Kidney (tissue), 14 donors: Measurements from ENCODE around the gene GLIS2. TPM values are rescaled to one million over a fixed set of nuclear protein-coding genes. Genes with fewer than 3 reads are reported as not detected.

Experiments
- DNase-seq, 5 donors: peaks; one replicate each; pipeline ENCODE4 v3.0.0-alpha.2; 2013 to 2020
- FAIRE-seq: peaks from 2 replicates; lab custom pipeline; 2012; peaks lifted over from hg19 to GRCh38; lab: Jason Lieb, UNC
- H3K27ac ChIP-seq, 2 donors: one replicate each; pipeline ENCODE4 v1.7.0; 2013; ENCODE audit warnings: low read depth in 2 of 2, low read length in 2 of 2, inconsistent platforms in 1 of 2
- H3K27me3 ChIP-seq: one replicate; pipeline ENCODE4 v1.7.1; 2013; ENCODE audit warnings: low read length, inconsistent platforms; ENCODE audit not compliant: control insufficient read depth, insufficient read depth
- H3K36me3 ChIP-seq, 3 donors: one replicate each; pipeline versions ENCODE4 v1.7.0 to v1.7.1; 2013; ENCODE audit warnings: low read length in 3 of 3, control low read depth in 1 of 3, inconsistent platforms in 1 of 3; ENCODE audit not compliant: insufficient read depth in 3 of 3, control insufficient read depth in 2 of 3
- H3K4me1 ChIP-seq, 3 donors: one replicate each; pipeline versions ENCODE4 v1.7.0 to v1.7.1; 2013; ENCODE audit warnings: low read length in 3 of 3, inconsistent platforms in 1 of 3, low read depth in 1 of 3; ENCODE audit not compliant: control insufficient read depth in 2 of 3, insufficient read depth in 2 of 3
- H3K4me3 ChIP-seq, 3 donors: one replicate each; pipeline versions ENCODE4 v1.7.0 to v1.8.1; 2013; ENCODE audit warnings: low read length in 3 of 3, control low read depth in 1 of 3, inconsistent platforms in 1 of 3
- H3K9ac ChIP-seq, 3 donors: one replicate each; pipeline versions ENCODE4 v1.7.0 to v1.7.1; 2013; ENCODE audit warnings: low read length in 3 of 3, control low read depth in 1 of 3, inconsistent platforms in 1 of 3
- H3K9me3 ChIP-seq, 3 donors: one replicate each; pipeline versions ENCODE4 v1.7.0 to v1.7.1; 2013; ENCODE audit warnings: low read length in 3 of 3, control low read depth in 1 of 3, inconsistent platforms in 1 of 3; ENCODE audit not compliant: control insufficient read depth in 2 of 3, insufficient read depth in 1 of 3
- intact Hi-C: fragments of 100-400 bp; cut with DNase I; formaldehyde crosslinking; loops from one replicate; pipeline ENCODE4 v1.11.1; 2022
- polyA plus RNA-seq: library from polyadenylated mRNA; stranded (reverse); fragments of 350-450 nt; fragmentation: Illumina TruSeq; extraction: RNeasy Lipid Tissue Mini Kit (QIAGEN cat#74804); gene quantifications from one replicate; pipeline ENCODE4 v1.2.3, GENCODE V29; 2014; ENCODE audit warnings: low read depth, low replicate concordance; ENCODE audit not compliant: insufficient read depth
- total RNA-seq: library from RNA; stranded (reverse); fragmentation: NEBNext Ultra II Directional; extraction: Animal tissue kit (Norgen Biotek cat#: 25700); gene quantifications from one replicate; pipeline ENCODE4 v1.2.1, GENCODE V29; 2021
- TF ChIP-seq, protein P1 (sequence below): IDR thresholded peaks from 3 replicates; pipeline ENCODE4 v1.5.1; 2012; ENCODE audit warnings: mild to moderate bottlenecking, moderate library complexity, borderline replicate concordance; ENCODE audit not compliant: insufficient read depth; ENCODE audit errors: extremely low read depth
- donor health status: control.
- donor health status: control.
- donor health status: control.
- donor health status: control.
- donor health status: control.
- donor health status: DM: yes; HTN: yes; CAD: no.
- donor health status: Normal renal cell carcinoma (clear cell type).

Gene GLIS2
- total and polyA plus RNA-seq, 2 donors from 2014 or later = 35.6 to 68.7 TPM

DNA sequence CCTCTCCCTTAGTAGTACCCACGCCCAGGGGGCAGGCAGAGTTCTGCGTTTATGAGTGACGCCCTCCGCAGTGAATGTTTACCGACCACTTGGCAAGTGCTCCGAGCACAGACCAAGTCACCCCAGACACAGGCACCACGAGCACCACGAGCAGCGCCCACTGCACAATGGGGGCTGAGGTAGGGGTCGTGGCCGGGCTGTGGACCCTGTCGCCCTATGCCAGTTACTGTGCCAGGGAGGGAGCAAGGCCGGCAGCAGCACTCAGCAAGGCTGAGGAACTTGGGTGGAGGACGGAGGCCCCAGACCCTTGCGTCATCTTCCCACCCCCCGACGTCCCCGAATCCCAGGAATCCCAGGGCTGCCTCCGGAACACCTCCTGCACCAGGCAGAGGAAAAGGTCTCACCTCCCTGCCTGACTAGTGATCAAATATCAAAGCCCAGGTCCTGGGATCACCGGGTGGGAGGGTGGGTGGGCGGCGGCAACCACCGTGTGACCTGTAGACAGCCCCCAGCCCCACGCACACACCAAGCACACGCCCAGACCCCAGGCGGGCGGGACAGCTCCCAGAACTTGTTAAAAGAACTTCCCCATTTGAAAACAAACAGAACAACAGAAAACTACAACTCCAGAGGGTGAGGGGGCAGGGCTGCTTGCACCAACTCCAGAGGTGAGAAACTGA, 61.2 kb downstream of the GLIS2 start:
- H3K27ac ChIP-seq = peak overlapping the region; percentile 44 to 93
- no peak overlapping the region for H3K4me3 ChIP-seq
- no peaks in the 10 kb centered on the region for H3K27me3 ChIP-seq
- intact Hi-C loops = no loop called here
- FAIRE-seq = no peak
- peak in 4 of 5 donors; percentile 58 to 73 (median 70) for DNase-seq
- no peaks in the 10 kb centered on the region for H3K36me3 ChIP-seq
- H3K4me1 ChIP-seq = peaks cover 2 to 70% (median 48%) of the 10 kb centered on the region in 3 donors
- no peaks in the 10 kb centered on the region for H3K9me3 ChIP-seq
- TF ChIP-seq, protein P1, sequence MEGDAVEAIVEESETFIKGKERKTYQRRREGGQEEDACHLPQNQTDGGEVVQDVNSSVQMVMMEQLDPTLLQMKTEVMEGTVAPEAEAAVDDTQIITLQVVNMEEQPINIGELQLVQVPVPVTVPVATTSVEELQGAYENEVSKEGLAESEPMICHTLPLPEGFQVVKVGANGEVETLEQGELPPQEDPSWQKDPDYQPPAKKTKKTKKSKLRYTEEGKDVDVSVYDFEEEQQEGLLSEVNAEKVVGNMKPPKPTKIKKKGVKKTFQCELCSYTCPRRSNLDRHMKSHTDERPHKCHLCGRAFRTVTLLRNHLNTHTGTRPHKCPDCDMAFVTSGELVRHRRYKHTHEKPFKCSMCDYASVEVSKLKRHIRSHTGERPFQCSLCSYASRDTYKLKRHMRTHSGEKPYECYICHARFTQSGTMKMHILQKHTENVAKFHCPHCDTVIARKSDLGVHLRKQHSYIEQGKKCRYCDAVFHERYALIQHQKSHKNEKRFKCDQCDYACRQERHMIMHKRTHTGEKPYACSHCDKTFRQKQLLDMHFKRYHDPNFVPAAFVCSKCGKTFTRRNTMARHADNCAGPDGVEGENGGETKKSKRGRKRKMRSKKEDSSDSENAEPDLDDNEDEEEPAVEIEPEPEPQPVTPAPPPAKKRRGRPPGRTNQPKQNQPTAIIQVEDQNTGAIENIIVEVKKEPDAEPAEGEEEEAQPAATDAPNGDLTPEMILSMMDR = no peak
- H3K9ac ChIP-seq = peak overlapping the region in 1 of 3 donors; percentile 44

DNA sequence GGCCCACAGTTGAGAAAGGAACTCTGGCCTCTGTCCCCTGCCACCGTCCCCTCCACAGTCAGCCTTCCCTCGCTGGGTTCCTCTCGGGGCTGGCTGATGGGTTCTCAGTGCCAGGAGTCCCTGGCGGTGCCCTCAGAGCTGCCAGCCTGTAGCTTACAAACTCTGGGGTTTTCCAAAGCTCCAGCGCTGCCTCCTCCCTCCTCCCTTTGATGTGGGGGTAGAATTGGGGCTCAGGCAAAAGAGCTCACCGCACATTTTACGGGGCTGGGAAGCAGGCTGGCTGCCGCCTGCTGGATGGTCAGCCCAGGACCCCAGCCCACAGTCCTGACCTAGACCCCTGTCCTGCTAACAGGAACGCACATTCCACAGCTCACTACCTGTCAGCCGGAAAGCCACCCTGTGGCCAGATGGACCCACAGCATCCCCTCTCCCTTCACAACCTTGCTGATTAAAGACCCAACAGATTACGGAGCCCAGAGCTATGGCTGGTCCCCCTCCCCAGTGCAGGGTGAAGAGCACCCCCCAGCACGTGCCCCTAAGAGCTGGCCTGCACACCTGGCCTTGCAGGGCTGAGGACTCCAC, 61.8 kb downstream of the GLIS2 start:
- peak in 2 of 5 donors; percentile 37 to 65 for DNase-seq
- peak overlapping the region in 1 of 3 donors; percentile 34 for H3K9ac ChIP-seq
- TF ChIP-seq, protein P1 = no peak
- no peak overlapping the region for H3K4me3 ChIP-seq
- no peak for FAIRE-seq
- H3K27ac ChIP-seq = peak overlapping the region; percentile 57 to 62
- peaks cover 2 to 72% (median 48%) of the 10 kb centered on the region in 3 donors for H3K4me1 ChIP-seq
- H3K9me3 ChIP-seq = no peaks in the 10 kb centered on the region
- H3K27me3 ChIP-seq = no peaks in the 10 kb centered on the region
- intact Hi-C loops = no loop called here
- no peaks in the 10 kb centered on the region for H3K36me3 ChIP-seq

DNA sequence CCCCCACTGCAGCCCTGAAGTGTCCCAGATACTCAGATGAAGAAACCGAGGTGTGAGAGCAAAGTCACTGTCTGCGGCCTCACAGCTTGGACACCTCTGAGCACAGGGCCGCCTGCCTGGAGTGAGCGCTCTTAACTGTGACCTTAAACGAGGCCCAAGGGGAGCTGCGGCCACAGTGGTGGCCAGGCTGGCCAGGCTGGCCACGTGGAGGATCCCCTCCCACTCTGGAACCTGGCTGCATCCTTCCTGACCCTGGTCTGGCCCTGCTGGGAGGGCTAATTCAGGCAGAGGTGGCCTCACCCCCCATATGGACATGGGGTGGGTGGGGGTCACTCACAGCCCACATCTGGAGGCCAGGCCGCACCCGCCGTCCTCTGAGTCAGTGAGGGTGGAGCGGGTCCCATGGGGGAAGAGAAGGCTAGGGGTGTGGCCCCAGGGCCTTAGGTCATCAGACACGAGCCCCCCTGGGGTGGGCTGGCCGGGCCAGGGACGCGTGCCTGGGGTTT, 62.3 kb downstream of the GLIS2 start:
- TF ChIP-seq, protein P1 = no peak
- no peak overlapping the region for H3K4me3 ChIP-seq
- DNase-seq = peak in 1 of 5 donors; percentile 68
- FAIRE-seq = no peak
- no peaks in the 10 kb centered on the region for H3K27me3 ChIP-seq
- H3K9me3 ChIP-seq = no peaks in the 10 kb centered on the region
- intact Hi-C loops = no loop called here
- H3K9ac ChIP-seq = peak overlapping the region in 1 of 3 donors; percentile 34
- H3K36me3 ChIP-seq = peaks cover 0 to 2% (median 0%) of the 10 kb centered on the region in 3 donors
- H3K4me1 ChIP-seq = peaks cover 2 to 74% (median 48%) of the 10 kb centered on the region in 3 donors
- peak overlapping the region; percentile 57 to 62 for H3K27ac ChIP-seq
